NCI-H510A treated with DMSO at 0.1 percent for 48 hours (cell line): Measurements from ENCODE around the gene SLC12A5.
A peak's percentile ranks its signal among the peaks of the same experiment; 100 is the strongest.

ENCODE experiments used
- DNase-seq: peaks from one replicate; lab custom pipeline; 2025; lab: John Stamatoyannopoulos, UW

Gene SLC12A5

GRCh38 chr20:46028110-46028509, 905 bp upstream of the SLC12A5 start:
- DNase-seq: no peak

- DNase-seq: no peak
Observed at GRCh38 chr20:46030284-46031013, 1.4 kb downstream of the SLC12A5 start.

GRCh38 chr20:46031014-46031569, 2.1 kb downstream of the SLC12A5 start:
- DNase-seq: no peak

GRCh38 chr20:46031701-46032254, 2.8 kb downstream of the SLC12A5 start:
- peak; percentile 88 for DNase-seq

- DNase-seq: no peak
Observed at GRCh38 chr20:46034039-46034438, 5.0 kb downstream of the SLC12A5 start.

GRCh38 chr20:46035253-46035652, 6.2 kb downstream of the SLC12A5 start:
- no peak for DNase-seq

GRCh38 chr20:46035713-46036112, 6.7 kb downstream of the SLC12A5 start:
- DNase-seq: no peak

- no peak for DNase-seq
Observed at GRCh38 chr20:46036370-46036769, 7.4 kb downstream of the SLC12A5 start.

GRCh38 chr20:46037036-46037435, 8.0 kb downstream of the SLC12A5 start:
- no peak for DNase-seq

GRCh38 chr20:46040902-46041535, 12.0 kb downstream of the SLC12A5 start:
- DNase-seq: no peak

GRCh38 chr20:46043556-46043955, 14.5 kb downstream of the SLC12A5 start:
- no peak for DNase-seq

- no peak for DNase-seq
Observed at GRCh38 chr20:46044896-46045295, 15.9 kb downstream of the SLC12A5 start.

- DNase-seq: no peak
Observed at GRCh38 chr20:46046588-46047310, 17.7 kb downstream of the SLC12A5 start.

GRCh38 chr20:46047821-46048220, 18.8 kb downstream of the SLC12A5 start:
- no peak for DNase-seq

GRCh38 chr20:46049190-46049589, 20.2 kb downstream of the SLC12A5 start:
- DNase-seq: no peak

- DNase-seq: no peak
Observed at GRCh38 chr20:46049815-46050214, 20.8 kb downstream of the SLC12A5 start.

GRCh38 chr20:46050444-46050843, 21.4 kb downstream of the SLC12A5 start:
- no peak for DNase-seq

GRCh38 chr20:46050885-46051284, 21.9 kb downstream of the SLC12A5 start:
- DNase-seq: no peak

GRCh38 chr20:46051556-46052308, 22.7 kb downstream of the SLC12A5 start:
- DNase-seq: no peak

- DNase-seq: no peak
Observed at GRCh38 chr20:46053416-46053815, 24.4 kb downstream of the SLC12A5 start.

- DNase-seq: no peak
Observed at GRCh38 chr20:46054606-46055005, 25.6 kb downstream of the SLC12A5 start.

GRCh38 chr20:46055269-46055668, 26.3 kb downstream of the SLC12A5 start:
- DNase-seq: no peak
